ENCODE results near the gene EDAR.

EDAR gene

DNA sequence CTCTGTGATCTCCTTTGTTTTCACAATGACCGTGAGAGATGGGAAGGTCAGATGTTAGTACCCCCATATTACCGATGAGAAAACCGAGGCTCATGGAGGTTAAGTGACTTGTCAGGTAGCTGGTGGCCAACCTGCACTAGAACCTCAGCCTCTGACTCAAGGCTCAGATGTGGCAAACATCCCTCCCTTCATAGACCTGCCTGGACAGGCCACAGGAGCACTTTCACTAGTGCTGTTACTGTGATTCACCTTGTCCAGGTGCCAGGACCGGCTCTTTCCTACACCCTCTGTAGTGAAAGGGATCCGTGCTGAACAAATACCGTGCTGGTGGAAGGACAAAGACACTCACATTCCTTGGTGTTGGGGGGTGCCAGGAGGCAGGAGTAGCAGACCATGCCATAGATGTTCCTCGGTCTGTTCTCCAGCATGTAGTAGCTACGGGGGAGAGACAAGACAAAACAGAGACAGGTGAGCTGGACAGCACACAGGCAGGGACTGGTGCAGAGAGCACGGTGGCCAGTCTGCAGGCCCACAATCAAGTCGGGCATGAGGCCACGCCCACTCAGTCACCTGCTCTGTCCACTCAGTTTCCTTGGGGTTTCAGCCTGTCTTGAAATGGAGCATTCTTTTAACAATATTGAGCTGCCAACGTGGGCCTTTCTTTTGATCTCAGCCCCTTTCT is 65.9 kb downstream of the EDAR start:
- no peak for DNase-seq

DNA sequence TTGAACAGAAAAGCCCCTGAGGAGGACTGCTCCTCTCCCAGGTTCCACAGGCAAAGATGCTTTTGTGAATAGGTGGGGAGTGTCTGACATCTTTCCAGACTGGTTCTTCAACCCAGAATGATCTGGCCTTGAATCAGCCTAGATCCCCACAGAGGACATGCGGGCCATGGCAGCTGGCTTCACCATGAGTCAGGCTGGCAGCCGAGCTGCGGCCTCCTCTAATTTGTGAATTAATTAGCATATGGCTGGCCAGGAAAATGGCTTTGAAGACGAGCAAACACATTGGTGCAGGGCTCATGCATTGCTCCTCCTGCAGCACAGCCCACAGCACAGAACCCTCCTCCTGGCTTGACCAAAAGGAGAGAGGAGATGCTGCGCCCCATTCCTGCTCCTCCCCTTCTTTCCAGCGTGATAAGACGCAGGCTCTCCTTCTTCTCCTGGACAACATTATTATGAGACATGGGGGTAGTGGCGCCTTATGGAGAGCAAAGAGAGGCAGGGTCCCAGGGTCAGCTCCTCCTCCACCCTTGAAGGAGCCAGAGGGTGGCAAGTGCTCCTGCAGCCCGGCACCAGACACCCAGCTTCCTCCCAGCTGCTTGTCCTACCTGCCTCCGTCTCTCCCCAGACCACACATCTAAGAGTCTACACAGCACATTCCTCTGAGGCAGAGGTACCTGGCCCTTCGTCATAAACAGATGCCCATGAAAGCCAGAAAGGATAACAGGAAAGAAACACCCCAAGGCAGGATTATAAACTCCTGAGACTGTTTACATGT is 66.7 kb downstream of the EDAR start:
- no peak for DNase-seq

DNA sequence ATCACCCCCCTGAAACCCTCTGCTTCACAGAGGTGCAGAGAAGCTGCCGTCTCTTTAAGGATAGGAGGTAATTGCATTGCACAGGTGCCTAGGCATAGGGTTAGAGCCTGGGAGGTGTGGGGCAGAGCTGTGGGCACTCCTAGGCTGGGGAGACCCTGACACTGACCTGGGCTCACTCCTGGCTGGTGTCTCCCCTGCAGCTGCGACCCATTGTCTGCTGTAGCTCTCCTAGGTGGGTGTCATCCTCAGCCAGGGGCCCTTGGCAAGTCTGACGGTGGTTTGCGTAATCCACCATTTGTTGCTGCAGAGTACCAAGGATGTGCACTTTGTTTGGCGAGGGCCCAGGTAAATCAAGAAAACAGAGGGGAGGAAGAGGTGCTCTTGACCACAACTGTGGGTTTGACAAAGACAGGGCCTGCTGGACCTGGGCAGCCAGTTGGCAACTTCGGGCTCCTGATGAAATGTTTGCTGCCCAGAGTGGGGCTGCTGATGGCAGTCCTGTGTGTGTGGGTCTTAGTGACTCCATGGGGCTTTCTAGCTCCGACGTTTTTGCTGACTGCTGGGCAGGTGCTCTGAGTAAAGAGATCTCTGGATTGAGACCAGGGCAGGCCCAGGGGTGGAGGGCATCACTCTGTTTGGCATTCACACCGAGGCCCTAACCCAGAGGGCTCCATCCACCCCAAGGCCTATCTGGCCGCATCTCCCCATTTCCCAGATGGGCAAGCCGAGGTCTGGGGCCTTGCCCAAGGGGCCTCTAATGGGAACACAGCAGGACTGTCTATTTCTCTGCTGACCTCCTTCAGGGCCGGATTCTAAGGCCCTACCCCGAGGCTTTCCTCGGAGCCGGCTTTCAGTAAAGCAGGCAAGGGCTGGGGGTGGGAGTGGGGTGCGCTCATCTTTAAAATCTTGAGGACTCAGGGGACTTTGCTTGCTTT is 67.7 kb downstream of the EDAR start:
- no peak for DNase-seq

DNA sequence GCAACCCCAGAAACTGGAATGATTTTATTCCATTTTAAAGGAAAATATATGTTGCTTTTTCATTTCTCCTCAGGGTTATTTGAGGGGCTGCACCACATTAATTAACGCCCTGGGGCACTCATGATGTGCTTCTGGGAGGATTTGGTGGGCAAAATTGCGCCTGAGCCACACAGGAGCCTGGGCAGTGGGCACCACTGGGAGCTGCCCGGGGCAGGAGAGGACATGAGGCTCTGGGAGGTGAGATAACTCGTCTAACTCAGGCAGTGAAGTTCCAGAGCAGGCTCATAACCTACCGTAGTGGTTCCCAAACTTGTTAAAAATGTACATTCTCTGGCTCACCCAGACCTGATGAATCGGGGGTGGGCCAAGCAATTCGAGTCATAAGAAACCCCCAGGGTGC is 68.3 kb downstream of the EDAR start:
- no peak for DNase-seq

DNA sequence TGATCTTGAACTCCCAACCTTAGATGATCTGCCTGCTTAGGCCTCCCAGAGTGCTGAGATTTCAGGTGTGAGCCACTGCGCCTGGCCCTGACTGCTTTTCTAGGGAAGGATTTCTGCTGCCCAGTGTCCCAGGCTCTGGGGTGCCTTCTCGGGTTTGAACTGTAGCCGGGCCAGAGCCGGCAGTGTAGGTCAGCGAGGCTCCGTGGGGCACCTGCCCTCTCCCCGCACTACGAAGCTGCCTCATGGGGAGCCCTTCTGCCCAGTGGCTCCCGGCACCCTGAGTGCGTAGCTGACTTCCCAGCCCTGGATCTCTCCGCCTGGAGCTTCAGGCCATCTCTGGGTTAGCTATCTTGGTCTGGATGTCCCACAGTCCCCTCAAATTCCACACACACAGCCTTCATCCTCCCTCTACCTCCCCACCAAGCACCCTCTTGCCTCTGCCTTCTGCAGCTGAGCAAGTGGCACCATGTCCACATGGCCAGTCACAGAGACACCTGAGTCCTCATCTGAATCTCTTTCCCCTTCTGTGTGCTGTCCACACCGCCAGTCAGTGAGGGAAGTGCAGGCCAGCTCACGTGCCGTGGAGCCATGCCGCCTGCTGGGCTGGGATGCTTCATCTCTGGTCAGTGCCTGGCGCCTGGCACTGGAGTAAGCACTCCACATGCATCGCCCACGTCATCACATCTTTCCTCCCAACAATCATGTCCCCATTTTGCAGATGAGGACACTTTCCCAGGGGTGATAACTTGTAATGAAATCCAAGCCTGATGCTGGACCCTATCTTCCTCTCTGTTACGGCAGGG is 69.2 kb downstream of the EDAR start:
- no peak for DNase-seq

DNA sequence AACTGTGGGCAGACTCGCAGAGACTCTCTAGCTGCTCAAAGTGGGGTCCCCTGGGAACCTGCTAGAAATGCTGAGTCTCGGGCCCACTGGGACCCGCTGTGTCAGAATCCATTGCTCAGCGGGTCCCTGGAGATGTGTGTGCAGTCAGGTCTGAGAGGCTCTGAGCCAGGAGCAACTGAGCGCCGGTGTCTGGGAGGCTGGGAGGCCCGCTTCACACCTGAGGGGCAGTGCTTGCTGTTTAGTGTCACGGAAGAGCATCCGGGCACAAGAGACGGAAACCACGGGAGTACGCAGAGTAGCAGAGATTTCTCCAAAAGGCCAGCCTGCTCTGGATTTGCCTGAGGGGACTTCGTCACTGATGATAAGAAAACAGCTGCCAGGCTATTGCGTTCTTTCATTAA is 70.1 kb downstream of the EDAR start:
- no peak for DNase-seq

DNA sequence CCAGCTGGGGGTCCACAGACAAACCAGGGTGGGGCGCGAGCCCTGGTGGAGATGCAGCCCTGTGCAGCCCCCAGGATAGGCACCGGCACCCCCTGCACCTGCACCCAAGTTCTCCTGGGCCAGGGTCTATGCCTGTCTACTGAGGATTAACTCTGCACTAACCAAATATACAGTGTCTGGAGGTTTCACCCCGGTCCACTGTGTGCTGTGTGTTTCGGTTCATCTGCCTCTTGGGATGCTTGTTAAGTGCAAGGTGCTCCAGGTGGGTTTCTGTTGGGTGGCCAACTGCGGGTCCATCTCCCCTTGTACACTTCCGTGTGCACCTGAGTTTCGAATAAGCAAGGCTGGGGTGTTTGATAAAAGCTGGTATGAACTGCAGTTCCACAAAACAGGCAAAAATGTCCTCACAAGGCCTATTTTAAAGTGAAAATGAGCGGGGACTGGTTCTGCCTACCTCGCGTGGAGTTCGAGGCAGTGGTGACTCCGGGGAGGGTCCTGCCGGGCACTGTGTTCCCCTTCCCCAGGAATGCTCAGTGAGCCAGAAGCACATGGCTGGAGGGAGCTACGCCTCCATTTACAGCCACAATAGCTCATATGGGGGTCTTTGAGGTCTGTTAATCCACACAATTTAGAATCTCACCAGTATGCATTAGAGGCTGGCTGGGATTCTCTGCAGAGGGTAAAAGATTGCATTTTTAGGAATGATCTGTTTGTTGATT is 70.7 kb downstream of the EDAR start:
- no peak for DNase-seq

DNA sequence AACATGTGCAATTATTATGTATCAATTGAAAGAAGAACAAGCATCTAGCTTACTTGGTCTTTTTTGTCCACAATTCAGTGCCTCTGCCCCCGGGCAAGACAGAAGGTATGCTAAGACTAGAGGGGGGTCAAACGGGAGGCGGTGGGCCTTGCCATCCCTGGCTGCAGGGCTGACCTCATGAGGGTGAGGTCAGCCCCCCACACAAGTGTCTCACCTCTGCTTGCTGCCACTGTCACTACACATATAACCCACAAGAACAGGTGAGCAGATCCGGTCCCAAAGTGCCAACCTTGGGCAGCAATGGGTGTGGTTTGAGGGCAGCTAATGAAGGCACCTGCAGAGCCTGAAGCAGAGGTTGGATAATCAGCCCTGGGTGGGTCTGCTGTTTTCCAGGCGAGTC is 71.5 kb downstream of the EDAR start:
- no peak for DNase-seq

DNA sequence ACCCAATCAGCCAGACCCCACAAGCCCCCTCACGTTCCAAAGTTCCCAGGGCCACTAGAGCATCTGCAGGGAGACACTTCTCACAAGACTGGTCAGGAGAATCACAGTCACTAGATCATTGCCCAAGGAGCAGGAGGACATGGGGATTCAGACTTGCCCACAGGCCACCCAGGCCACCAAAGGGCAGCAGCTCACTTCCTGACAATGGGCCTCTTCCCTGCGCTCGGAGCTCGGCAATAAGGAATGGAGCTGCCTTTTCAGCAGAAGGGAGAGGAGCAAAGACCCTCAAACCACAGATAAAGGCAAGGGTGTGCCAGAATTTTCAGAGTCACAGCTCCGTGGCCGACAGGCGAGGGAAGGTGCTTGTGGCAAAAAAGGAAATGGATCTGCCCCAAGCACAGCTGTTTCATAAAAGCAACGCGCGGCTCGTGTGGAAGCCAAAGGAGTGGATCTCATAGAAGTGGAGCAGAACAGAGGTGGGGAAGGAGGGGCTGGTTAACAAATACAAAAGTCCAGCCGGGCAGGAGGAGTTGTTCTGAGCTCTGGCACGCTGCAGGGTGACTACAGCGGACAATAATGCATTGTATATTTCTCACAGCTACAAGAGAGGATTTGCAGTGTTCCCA is 72.1 kb downstream of the EDAR start:
- no peak for DNase-seq

DNA sequence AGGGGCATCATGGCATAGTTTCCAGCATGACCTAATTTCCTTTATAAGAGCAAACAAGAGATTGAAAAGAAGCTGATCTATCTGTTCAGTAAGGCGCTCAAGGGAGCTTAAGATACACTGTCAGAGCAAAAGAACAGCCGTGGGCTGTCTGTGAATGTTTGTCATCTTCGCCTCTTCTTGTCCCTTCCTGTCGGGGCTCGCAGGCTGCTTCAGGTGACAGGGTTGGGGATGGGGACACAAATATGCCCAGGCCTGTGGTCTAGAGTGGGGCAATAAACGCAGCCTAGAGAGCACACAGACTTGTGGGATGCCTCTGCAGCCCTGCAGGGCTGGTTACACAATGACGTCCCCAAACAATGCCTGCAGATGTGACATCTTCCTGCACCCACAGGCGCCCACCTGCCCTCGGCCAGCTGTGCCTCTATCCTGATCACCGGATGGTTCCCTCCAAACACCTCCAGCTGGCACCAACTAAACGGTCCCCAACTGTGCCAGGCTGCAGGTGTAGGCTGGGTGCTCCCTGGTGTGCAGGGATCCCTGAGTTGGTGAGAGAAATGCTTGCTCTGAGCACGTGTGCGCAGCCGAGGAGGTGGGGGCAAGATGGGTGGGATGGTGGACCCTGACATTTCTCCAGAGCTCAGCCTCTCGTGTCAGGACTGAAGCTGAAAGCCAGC is 72.8 kb downstream of the EDAR start:
- DNase-seq: no peak

DNA sequence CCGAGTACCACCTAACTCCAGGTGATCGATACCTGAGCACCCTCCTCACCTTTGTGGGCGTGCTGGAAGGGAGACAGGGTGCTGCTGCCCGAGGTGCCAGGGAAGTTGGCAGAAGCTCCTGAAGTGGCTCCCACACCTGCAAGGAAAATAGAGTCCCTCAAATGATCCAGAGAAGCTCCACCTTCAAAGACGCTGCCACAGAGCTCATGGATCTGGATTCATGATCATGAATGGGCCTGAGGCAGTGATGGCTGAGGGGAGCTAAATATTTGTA is 76.5 kb downstream of the EDAR start:
- no peak for DNase-seq

DNA sequence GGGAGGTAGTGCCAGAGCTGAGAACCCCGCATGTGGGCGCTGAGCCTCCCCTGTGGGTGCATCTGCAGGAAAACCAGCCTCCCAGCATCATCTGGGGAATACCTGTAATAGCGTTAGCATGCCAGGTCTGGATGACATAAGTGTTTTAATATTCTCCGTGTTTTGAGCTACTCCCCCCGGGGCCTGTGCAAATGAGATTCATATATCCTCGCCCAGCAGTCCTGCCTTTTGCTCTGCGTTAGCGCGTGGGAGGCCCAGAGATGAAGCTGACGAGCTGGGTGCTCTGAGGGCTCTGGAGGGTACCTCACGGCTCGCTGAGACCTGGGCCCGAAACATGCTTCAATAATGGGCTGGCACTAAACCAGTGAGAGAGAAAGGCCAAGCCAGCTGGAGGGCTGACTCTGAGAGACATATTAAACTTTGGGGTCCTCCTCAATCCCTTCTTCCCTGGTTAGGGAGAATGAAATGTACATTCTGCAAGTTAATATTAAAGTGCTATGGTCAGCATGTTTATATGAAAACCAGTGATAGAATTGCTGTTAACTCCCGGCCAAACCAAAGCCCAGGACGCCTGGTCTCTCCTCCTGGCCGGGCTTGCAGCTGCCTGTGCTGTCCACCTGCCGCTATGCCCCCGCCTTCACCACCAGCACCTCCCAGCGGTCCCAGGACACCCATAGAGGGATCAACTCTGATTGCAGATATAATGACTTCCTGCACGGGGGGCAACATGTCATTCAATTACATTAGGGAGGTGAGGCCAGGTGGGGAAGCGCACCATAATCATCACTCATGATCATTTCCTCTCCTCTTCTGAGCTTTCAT is 77.0 kb downstream of the EDAR start:
- DNase-seq: no peak

DNA sequence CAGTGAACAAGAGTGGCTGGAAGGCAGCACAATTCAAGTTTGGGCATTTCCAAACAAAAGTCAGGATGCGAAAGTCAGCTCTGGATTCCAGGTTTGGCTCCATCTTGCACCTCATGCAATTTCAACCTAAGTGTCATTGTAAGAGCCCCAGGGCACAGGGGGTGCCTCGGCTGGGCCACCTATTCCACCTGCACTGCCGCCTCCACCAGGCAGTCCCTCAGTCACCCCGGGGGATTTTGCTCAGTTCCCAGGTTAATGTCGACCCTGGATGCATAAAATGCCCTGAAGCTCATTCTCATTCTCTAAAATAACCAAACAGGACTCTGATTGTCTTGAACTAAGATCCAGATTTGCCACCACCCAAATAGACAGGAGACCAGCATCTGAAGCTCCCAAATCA is 77.6 kb downstream of the EDAR start:
- no peak for DNase-seq

DNA sequence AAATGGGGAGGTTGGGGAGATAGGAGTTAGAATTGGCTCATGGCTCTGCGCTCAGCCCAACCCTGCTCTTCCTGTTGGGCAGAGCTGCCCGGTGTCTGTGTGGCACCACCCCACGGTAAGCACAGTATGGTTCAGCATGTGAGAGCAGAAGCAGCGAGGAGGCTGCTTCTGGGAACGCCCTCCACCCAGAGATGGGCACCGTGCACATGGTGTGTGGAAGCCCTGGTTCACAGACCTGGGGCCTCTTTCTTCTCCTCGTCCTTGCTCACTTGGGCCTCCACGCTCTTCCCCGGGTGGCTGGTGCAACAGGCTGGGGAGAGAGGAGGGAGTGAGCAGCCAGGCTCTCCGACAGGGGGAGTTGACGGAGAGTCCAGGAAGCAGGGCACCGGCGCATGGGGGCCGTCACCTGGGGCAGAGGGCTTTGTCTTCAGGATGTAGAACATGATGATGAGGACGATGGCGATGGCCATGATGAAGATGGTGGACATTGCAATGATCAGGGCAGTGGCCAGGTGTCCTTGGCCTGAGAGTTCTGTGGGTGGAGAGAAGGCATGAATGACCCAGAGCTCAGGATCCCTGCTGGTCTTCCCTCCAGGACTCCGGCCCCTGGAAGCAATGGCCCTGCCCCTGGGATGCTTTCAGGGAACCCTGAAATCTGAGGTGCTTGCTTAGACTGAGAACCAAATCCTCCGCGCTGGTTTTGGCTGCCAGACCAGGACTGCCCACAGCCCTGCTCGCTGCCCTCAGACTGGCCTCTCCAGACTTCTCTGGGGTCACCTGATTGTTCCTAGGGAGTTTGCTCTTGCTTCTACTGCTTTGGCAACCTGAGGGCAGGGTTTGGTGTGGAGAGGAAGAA is 78.3 kb downstream of the EDAR start:
- no peak for DNase-seq

DNA sequence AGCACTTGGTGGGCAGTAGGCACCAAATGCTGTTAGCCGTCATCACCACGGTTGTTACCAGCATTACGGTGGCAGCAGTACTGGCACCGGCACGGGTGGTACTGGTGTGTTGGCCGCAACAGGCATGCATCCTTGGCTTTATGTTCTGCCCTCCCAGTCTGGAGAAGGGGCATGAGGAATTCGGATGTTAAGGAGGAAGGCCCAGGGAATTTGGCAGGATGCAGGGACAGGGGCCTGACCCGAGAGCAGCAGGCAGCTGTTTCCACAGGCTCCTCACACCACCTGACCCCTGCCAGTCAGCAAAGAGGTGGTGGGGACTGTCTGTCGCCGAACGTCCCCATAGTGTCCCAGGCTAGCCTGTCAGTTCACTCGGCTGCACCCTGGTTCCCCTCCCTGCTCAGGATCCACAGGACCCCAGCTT is 79.0 kb downstream of the EDAR start:
- DNase-seq: no peak

DNA sequence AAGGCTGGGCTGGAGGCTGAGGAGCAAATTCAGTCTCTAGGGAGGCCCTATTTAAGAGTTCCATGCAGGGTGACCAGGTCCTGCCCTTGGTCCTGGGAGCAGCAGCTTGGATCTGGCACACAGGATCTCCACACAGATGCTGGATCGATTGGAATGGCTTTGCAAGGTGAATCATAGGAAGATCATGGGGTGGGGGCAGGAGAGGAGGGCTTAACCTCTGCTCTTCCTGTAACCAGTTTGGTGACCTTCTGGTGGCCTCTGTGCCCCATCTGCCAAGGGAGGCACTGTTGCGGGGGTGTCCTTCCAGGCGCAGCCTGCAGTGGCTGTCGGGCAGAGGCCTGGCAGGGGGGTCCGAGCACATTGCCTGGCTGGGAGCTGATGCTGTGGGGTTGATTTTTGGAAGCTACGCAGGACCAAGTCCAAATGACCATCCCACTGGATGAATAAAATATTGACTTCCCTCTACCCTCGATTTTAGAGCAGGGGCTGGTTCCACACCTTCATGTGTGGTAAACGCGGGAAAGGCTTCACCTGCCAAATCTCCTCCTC is 79.7 kb downstream of the EDAR start:
- no peak for DNase-seq

DNA sequence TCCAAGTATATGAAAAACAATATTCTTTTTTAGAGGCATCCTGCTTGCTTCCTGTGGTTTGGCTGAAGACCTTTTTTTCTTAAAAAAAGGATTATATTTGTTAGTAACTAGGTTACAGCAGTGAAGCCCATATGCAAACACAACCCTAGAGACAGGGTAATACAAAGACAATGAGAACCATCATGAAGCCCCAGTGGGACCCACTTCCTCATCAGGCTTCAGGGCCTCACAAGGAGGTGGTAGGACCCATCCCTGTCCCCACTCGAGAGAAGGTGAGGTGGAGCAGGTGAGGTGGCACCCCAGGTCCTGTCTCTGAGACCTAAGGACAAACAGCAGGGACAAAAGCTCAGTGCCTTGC is 80.3 kb downstream of the EDAR start:
- DNase-seq: no peak

DNA sequence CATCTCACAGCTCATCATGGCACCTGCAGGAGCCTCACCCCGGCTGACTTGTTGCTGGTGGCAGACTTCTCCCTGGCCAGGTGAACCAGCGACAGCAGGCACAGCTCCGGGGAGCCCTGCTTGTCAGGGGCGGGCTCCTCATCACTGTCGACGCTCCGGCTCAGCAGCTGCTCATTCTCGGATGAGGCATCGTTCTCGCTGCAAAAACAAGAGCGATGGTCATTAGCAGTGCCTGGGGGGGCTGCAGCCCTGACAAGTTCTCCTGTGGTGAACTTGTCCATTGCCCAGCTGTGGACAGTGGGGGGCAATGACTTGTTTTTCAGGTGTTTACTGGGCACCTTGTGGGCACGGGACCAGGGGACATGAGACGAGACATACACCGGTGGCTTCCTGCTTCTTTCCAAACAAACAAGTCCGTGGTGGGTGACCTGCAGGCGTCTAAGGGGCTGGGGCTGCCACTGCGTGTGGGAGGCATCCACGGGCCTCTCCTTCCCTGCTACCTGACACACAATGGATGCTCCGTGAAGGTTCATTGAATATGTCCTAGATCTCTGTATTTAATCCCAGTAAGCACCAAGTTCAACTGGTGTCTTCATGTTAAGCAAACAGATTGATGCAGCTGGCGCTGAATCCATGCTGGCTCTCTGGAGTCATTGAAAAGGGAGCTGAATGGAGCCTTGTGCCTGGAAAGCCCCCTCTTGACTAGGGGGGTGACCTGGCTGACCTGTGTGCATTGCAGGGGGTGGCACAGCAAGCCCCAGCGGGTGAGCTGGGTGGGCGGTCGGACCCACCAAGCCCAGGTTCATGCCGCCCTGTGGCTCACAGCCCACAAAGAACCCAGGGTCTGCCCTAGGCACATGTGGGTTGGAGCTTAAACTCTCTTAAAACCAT is 81.0 kb downstream of the EDAR start:
- no peak for DNase-seq

Measured in inflammatory macrophage treated with lipopolysaccharide for 1 hour (primary cell).